HepG2 (cell line): ENCODE data around the gene RNF175. TPM values are rescaled to one million over a fixed set of nuclear protein-coding genes. Genes with fewer than 3 reads are reported as not detected.

ENCODE experiments used
- ATAC-seq: fragments of 200-7000 bp; cut with Tn5 transposase; 3 replicates; pipeline ENCODE4 v1.9.1; 2020; ENCODE audit warnings: mild to moderate bottlenecking, moderate library complexity
- BruUV-seq: library from RNA; stranded (reverse); fragments of 400-500 nt; replicated peaks from 2 replicates; lab custom pipeline; 2021; lab: Mats Ljungman, UMichigan
- CTCF ChIA-PET: fragments of 300-600 bp; formaldehyde crosslinking; extraction: SDS; loops from one replicate; lab custom pipeline; 2021; ENCODE audit warnings: low total read pairs, inconsistent platforms, low intra/inter-chr PET ratio; lab: Yijun Ruan, JAX
- POLR2A ChIA-PET: fragments of 350-600 bp; sonication (Branson Sonifier 250); formaldehyde crosslinking; loops from one replicate; lab custom pipeline; 2020; ENCODE audit warnings: antibody characterized with exemption, inconsistent platforms; lab: Yijun Ruan, JAX
- DNase-seq: peaks from one replicate; pipeline ENCODE4 v3.0.0-alpha.2; 2015; ENCODE audit warnings: low spot score
- FAIRE-seq: peaks from 3 replicates; lab custom pipeline; 2011; peaks lifted over from hg19 to GRCh38; lab: Jason Lieb, UNC
- H2AFZ ChIP-seq: one replicate; pipeline ENCODE4 v1.6.1; 2011; ENCODE audit warnings: low read length, inconsistent platforms
- H3K27ac ChIP-seq: fragments of 300-600 bp; 3 replicates; pipeline ENCODE4 v1.8.0; 2011; ENCODE audit warnings: mixed run types, mild to moderate bottlenecking, mixed read lengths, low read length, inconsistent platforms; ENCODE audit not compliant: insufficient read depth; ENCODE audit errors: extremely low read length
- H3K27me3 ChIP-seq, 2 experiments: fragments of 200-600 bp in 1 of 2; 2 replicates in 1 of 2; 3 replicates in 1 of 2; pipeline versions ENCODE4 v1.6.0 to v1.8.0; 2011; ENCODE audit warnings: low read length in 2 of 2, mild to moderate bottlenecking in 2 of 2, moderate library complexity in 2 of 2, inconsistent platforms in 1 of 2; ENCODE audit not compliant: insufficient read depth in 2 of 2, control insufficient read depth in 1 of 2
- H3K36me3 ChIP-seq, 2 experiments: fragments of 200-600 bp in 1 of 2; replicated peaks in 1 of 2; 2 replicates in 1 of 2; 3 replicates in 1 of 2; pipeline versions ENCODE4 v1.5.1 to v1.8.0; 2011; ENCODE audit warnings: low read length in 2 of 2, inconsistent platforms in 1 of 2; ENCODE audit not compliant: insufficient read depth in 2 of 2, control insufficient read depth in 1 of 2
- H3K4me1 ChIP-seq: 2 replicates; pipeline ENCODE4 v1.5.1; 2012; ENCODE audit warnings: low read length, inconsistent platforms; ENCODE audit not compliant: insufficient read depth
- H3K4me2 ChIP-seq: 2 replicates; pipeline ENCODE4 v1.6.0; 2011; ENCODE audit warnings: low read depth, low read length, inconsistent platforms
- H3K4me3 ChIP-seq, 3 experiments: fragments of 200-600 bp in 1 of 3; sonication (generic), shearing (Covaris generic) in 1 of 3; replicated peaks in 1 of 3; 2 replicates each; pipeline ENCODE4 v1.5.1; 2011 to 2016; ENCODE audit warnings: low read length in 3 of 3, inconsistent platforms in 2 of 3, low read depth in 2 of 3, mild to moderate bottlenecking in 2 of 3, control low read depth in 1 of 3, mixed read lengths in 1 of 3; ENCODE audit not compliant: insufficient read depth in 1 of 3
- H3K79me2 ChIP-seq: one replicate; pipeline ENCODE4 v1.6.1; 2011; ENCODE audit warnings: low read length, inconsistent platforms; ENCODE audit not compliant: insufficient read depth
- H3K9ac ChIP-seq: 2 replicates; pipeline ENCODE4 v1.6.0; 2011; ENCODE audit warnings: mild to moderate bottlenecking, low read depth, low read length, inconsistent platforms; ENCODE audit not compliant: insufficient read depth
- H3K9me3 ChIP-seq: 2 replicates; pipeline ENCODE4 v1.5.1; 2012; ENCODE audit warnings: mild to moderate bottlenecking, low read length
- H4K20me1 ChIP-seq: 2 replicates; pipeline ENCODE4 v1.6.0; 2011; ENCODE audit warnings: inconsistent platforms, mild to moderate bottlenecking, low read length, moderate library complexity; ENCODE audit not compliant: insufficient read depth
- JUND ChIP-seq: sonication (generic); formaldehyde crosslinking; IDR thresholded peaks from 2 replicates; pipeline ENCODE4 v1.8.0; 2022; ENCODE audit warnings: mild to moderate bottlenecking, missing genetic modification reagents
- KAT8 ChIP-seq: IDR thresholded peaks from 2 replicates; pipeline ENCODE4 v1.6.1; 2016; ENCODE audit warnings: missing genetic modification reagents, missing compliant biosample characterization
- NR3C1 ChIP-seq: sonication (generic); formaldehyde crosslinking; IDR thresholded peaks from 2 replicates; pipeline ENCODE4 v1.4.0; 2020; ENCODE audit warnings: missing genetic modification reagents
- PHF8 ChIP-seq: sonication (generic); formaldehyde crosslinking; IDR thresholded peaks from 2 replicates; pipeline ENCODE4 v1.5.0; 2020; ENCODE audit warnings: missing genetic modification reagents
- ZNF24 ChIP-seq: fragments of 450-650 bp; IDR thresholded peaks from 2 replicates; pipeline ENCODE4 v1.6.1; 2017; ENCODE audit warnings: antibody characterized with exemption, mild to moderate bottlenecking
- ZNF768 ChIP-seq: sonication (generic); formaldehyde crosslinking; IDR thresholded peaks from 2 replicates; pipeline ENCODE4 v1.4.0; 2020; ENCODE audit warnings: missing genetic modification reagents
- WGBS: methylation state at CpG from one replicate; pipeline ENCODE4 v1.1.6; 2017; ENCODE audit warnings: low lambda C conversion rate; 5-methylcytosine and 5-hydroxymethylcytosine counted together
- in situ Hi-C: cut with HindIII; loops from 2 replicates; pipeline ENCODE4 v1.10.0; 2017; ENCODE audit warnings: low pct_unique_long_range_greater_than_20kb; ENCODE audit not compliant: extremely low pct_ligation_motif_present
- intact Hi-C: fragments of 100-400 bp; cut with micrococcal nuclease; formaldehyde crosslinking; loops from one replicate; pipeline ENCODE4 v1.10.0; 2022; ENCODE audit not compliant: unreplicated experiment
- polyA plus RNA-seq, 8 experiments: library from polyadenylated mRNA; depleted of rRNA in 3 of 8; stranded (reverse) in 7 of 8; unstranded in 1 of 8; fragments of >200 nt; fragmentation: Illumina TruSeq in 4 of 8; extraction: Trizol in 4 of 8; gene quantifications; 2 replicates each; pipeline versions ENCODE4 v1.2.1 to v1.2.3, GENCODE V29; 2011 to 2016; ENCODE audit warnings: low read depth in 4 of 8, missing spikeins in 1 of 8, mixed read lengths in 1 of 8; ENCODE audit not compliant: insufficient read depth in 1 of 8
- total RNA-seq, 5 experiments: library from RNA; depleted of rRNA; stranded (reverse); fragments of >200 nt; fragmentation: Illumina TruSeq; extraction: Trizol; gene quantifications; 2 replicates each; pipeline ENCODE4 v1.2.3, GENCODE V29; 2016; ENCODE audit warnings: low read depth in 1 of 5
- TF ChIP-seq, protein P1 (sequence below): sonication (generic); formaldehyde crosslinking; IDR thresholded peaks from 2 replicates; pipeline ENCODE4 v1.4.0; 2020; ENCODE audit warnings: mild to moderate bottlenecking, missing genetic modification reagents

RNF175 gene
- total and polyA plus RNA-seq, 2 of the 13 experiments (the other 11 are each of a cell fraction or from before 2014, with no cell fraction given), result not detected

DNA sequence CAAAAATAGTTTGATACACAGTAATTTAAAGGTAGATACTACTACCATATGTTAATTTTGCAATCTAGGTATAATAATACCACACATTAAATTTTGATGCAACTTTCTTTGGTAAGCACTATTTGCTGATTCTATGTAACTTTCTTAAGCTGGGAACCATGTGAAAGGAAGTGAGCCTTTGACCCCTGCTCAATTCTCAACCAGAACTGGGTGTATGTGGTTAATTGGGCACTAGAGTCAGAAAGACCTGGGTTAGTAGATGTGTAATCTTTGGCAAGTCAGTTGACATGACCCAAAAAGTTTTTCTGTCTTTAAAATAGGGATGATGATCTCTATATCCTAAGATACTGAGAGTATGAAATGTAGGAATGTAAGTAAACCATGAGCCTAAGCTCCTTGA lies 53.3 kb downstream of the RNF175 start:
- H4K20me1 ChIP-seq, result no peaks in the 10 kb centered on the region
- no TSS peak for BruUV-seq
- 0 out of 5 replicates have a peak, but pooled peaks cover 0 to 1% of the 10 kb centered on the region in 2 experiments for H3K27me3 ChIP-seq
- in situ Hi-C loops (no loop called here), intact Hi-C loops (no loop called here)
- FAIRE-seq (no peak), DNase-seq (no peak), ATAC-seq (no peak)
- no peaks in the 10 kb centered on the region for H3K79me2 ChIP-seq
- no peaks in the 10 kb centered on the region for H3K9me3 ChIP-seq
- H3K27ac ChIP-seq, result no peak overlapping the region
- H3K9ac ChIP-seq, result no peak overlapping the region
- H3K4me1 ChIP-seq, result no peaks in the 10 kb centered on the region
- CTCF ChIA-PET, result no interaction called here
- TF ChIP-seq JUND, result no peak
- TF ChIP-seq, all 625 proteins: peak for 0
- no peak overlapping the region for H3K4me2 ChIP-seq
- POLR2A ChIA-PET, result no interaction called here
- no peak overlapping the region for H2AFZ ChIP-seq
- no peaks in the 10 kb centered on the region for H3K36me3 ChIP-seq
- H3K4me3 ChIP-seq, result no peak overlapping the region

DNA sequence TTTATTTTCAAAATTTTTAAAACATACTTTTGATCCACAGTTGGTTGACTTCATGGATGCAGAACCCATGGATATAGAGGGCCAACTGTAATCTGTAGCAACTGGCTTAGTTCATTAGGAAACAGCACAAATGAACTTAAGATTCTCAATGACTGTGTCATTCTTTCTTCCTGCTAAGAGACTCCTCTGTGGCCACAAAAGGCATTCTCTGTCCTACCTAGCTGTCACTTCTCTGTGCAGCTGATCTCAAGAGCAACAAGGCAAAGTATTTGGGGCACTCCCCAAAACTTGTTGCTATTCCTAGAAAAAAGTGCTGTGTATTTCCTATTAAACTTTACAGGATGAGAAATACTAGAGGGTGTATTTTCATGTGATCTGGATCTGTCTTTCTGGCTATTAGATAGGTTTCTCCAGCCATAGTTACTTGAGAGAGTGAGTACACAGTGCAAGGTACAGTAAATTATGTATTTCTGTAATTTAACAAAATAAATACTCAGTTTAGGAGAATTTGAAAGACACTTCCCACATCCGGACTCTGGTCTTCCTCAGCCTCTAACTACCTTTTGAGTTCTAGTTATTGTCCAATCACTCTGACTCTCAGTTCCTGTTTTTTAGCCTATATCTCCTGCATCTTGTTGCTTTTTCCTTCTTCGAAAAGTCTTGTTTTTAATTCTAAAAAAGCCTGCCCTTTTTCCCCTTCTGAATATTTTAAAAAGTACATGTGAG lies 53.9 kb downstream of the RNF175 start:
- Histone ChIP-seq H3K9ac (no peak overlapping the region), H3K9me3 (no peaks in the 10 kb centered on the region), H3K4me1 (no peaks in the 10 kb centered on the region), H3K27me3 (0 out of 5 replicates have a peak, but pooled peaks cover 0 to 1% of the 10 kb centered on the region in 2 experiments), H3K36me3 (no peaks in the 10 kb centered on the region), H3K79me2 (no peaks in the 10 kb centered on the region), H4K20me1 (no peaks in the 10 kb centered on the region), H3K4me3 (no peak overlapping the region), H3K27ac (no peak overlapping the region), H2AFZ (no peak overlapping the region), H3K4me2 (no peak overlapping the region)
- DNase-seq, result no peak
- no TSS peak for BruUV-seq
- in situ Hi-C loops (no loop called here), intact Hi-C loops (no loop called here)
- POLR2A ChIA-PET, result no interaction called here
- no peak for ATAC-seq
- FAIRE-seq, result no peak
- CTCF ChIA-PET, result no interaction called here
- 21% methylated on average over 2 of the region's 2 CpGs for WGBS
- TF ChIP-seq NR3C1 (CRISPR knock-in tag) (no peak), ZNF24 (no peak), ZNF768 (no peak), KAT8 (CRISPR knock-in tag) (no peak), PHF8 (CRISPR knock-in tag) (no peak)
- TF ChIP-seq, protein P1, sequence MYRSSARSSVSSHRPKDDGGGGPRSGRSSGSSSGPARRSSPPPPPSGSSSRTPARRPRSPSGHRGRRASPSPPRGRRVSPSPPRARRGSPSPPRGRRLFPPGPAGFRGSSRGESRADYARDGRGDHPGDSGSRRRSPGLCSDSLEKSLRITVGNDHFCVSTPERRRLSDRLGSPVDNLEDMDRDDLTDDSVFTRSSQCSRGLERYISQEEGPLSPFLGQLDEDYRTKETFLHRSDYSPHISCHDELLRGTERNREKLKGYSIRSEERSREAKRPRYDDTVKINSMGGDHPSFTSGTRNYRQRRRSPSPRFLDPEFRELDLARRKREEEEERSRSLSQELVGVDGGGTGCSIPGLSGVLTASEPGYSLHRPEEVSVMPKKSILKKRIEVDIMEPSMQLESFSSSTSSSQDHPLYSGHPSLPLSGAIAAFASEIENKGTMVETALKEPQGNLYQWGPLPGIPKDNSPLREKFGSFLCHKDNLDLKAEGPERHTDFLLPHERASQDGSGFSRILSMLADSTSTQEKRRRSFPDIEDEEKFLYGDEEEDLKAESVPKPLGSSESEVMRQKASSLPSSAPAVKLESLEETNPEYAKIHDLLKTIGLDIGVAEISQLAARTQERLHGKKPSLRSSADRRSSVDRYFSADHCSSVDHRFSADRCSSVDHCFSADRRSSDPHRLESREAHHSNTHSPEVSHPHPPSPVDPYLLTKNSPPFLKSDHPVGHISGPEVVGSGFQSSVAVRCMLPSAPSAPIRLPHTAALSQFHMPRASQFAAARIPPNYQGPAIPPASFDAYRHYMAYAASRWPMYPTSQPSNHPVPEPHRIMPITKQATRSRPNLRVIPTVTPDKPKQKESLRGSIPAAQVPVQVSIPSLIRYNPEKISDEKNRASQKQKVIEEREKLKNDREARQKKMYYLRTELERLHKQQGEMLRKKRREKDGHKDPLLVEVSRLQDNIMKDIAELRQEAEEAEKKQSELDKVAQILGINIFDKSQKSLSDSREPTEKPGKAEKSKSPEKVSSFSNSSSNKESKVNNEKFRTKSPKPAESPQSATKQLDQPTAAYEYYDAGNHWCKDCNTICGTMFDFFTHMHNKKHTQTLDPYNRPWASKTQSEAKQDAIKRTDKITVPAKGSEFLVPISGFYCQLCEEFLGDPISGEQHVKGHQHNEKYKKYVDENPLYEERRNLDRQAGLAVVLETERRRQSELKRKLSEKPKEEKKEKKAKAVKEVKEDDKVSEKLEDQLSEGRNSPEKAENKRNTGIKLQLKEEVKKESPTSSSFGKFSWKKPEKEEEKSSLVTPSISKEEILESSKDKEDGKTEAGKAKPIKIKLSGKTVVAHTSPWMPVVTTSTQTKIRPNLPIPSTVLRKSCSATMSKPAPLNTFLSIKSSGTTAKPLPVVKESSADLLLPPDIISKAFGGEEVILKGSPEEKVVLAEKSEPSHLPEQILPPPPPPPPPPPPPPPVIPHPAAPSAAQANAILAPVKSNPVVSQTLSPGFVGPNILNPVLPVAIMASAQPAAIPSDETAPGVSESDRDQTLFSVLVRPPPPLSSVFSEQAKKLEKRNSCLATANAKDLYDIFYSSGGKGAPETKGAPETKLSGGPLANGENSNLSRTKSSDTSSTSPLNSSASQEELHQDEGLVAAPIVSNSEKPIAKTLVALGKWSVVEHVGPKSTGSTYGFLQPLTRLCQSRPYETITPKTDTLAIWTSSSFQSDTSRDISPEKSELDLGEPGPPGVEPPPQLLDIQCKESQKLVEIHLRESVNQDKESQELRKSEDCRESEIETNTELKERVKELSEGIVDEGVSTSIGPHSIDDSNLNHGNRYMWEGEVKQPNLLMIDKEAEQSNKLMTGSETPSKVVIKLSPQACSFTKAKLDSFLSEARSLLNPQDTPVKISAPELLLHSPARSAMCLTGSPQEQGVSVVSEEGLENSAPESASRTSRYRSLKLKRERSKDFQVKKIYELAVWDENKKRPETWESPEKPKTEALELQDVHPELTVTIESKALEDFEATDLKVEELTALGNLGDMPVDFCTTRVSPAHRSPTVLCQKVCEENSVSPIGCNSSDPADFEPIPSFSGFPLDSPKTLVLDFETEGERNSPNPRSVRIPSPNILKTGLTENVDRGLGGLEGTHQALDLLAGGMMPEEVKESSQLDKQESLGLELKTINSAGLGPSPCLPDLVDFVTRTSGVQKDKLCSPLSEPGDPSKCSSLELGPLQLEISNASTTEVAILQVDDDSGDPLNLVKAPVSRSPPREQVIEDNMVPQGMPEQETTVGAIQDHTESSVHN (CRISPR knock-in tag), result no peak
- TF ChIP-seq, all 625 proteins: peak for 0
